AG20443 (cell line): ENCODE measurements around the gene SERHL2.
A peak's percentile ranks its signal among the peaks of the same experiment; 100 is the strongest.
"Not testable (repeated sequence)": the region's sequence is repeated elsewhere in the genome, so short reads cannot be mapped to it uniquely, and the experiment has no call there.

Source experiments
- DNase-seq: peaks from one replicate; pipeline ENCODE4 v3.0.0; 2012; ENCODE audit warnings: low spot score, mixed read lengths

Gene SERHL2

GRCh38 chr22:42553475-42554361 lies at the start of gene SERHL2:
SERHL2 (plus strand) TSS chr22:42553956; CDS start chr22:42554021, 65 bp downstream.
- DNase-seq = peak; percentile 97

GRCh38 chr22:42508327-42508974 lies 45.3 kb upstream of the SERHL2 start:
- not testable (repeated sequence) for DNase-seq

GRCh38 chr22:42508975-42509364 lies 44.8 kb upstream of the SERHL2 start:
- DNase-seq = not testable (repeated sequence)

- no peak for DNase-seq
Measured at GRCh38 chr22:42509548-42509947, 44.2 kb upstream of the SERHL2 start.

GRCh38 chr22:42511401-42511891 lies 42.3 kb upstream of the SERHL2 start:
- DNase-seq = no peak

GRCh38 chr22:42512273-42512990 lies 41.3 kb upstream of the SERHL2 start:
- DNase-seq = peak; percentile 39

GRCh38 chr22:42514331-42514730 lies 39.4 kb upstream of the SERHL2 start:
- not testable (repeated sequence) for DNase-seq

- DNase-seq = not testable (repeated sequence)
Measured at GRCh38 chr22:42515304-42515703, 38.5 kb upstream of the SERHL2 start.

- DNase-seq = no peak
Measured at GRCh38 chr22:42515896-42516295, 37.9 kb upstream of the SERHL2 start.

- not testable (repeated sequence) for DNase-seq
Measured at GRCh38 chr22:42517103-42517502, 36.7 kb upstream of the SERHL2 start.

- DNase-seq = not testable (repeated sequence)
Measured at GRCh38 chr22:42518638-42519524, 34.9 kb upstream of the SERHL2 start.

- DNase-seq = peak; percentile 92
Measured at GRCh38 chr22:42519525-42520401, 34.0 kb upstream of the SERHL2 start, which contains the start of gene RRP7A. RRP7A (minus strand) TSS chr22:42519796; CDS start chr22:42519786, 10 bp downstream.

- no peak for DNase-seq
Measured at GRCh38 chr22:42521228-42521546, 32.6 kb upstream of the SERHL2 start.

GRCh38 chr22:42522546-42522945 lies 31.2 kb upstream of the SERHL2 start:
- DNase-seq = no peak

- no peak for DNase-seq
Measured at GRCh38 chr22:42528591-42529307, 25.0 kb upstream of the SERHL2 start.

GRCh38 chr22:42529435-42529834 lies 24.3 kb upstream of the SERHL2 start:
- DNase-seq = not testable (repeated sequence)

GRCh38 chr22:42531401-42532084 lies 22.2 kb upstream of the SERHL2 start:
- not testable (repeated sequence) for DNase-seq

- DNase-seq = no peak
Measured at GRCh38 chr22:42533638-42533977, 20.1 kb upstream of the SERHL2 start.

- DNase-seq = not testable (repeated sequence)
Measured at GRCh38 chr22:42535082-42535731, 18.5 kb upstream of the SERHL2 start.
